Chondrocyte (in vitro differentiated cells): Measurements from ENCODE around the gene BRINP2. TPM values are rescaled to one million over a fixed set of nuclear protein-coding genes. Genes with fewer than 3 reads are reported as not detected.

Source experiments
- DNase-seq: peaks from one replicate; pipeline ENCODE4 v3.0.0; 2021; ENCODE audit warnings: mixed read lengths, low spot score
- H3K27ac Mint-ChIP-seq: one replicate; pipeline ENCODE4 v1.8.0; 2021; ENCODE audit warnings: mild to moderate bottlenecking, moderate library complexity, mixed read lengths; ENCODE audit not compliant: unreplicated experiment
- H3K27me3 Mint-ChIP-seq: 2 replicates; pipeline ENCODE4 v1.8.0; 2021; ENCODE audit warnings: low read depth, mixed read lengths
- H3K36me3 Mint-ChIP-seq: 2 replicates; pipeline ENCODE4 v1.8.0; 2021; ENCODE audit warnings: low read depth, mixed read lengths
- H3K4me1 Mint-ChIP-seq: 2 replicates; pipeline ENCODE4 v1.8.0; 2021; ENCODE audit warnings: low read depth, mild to moderate bottlenecking, mixed read lengths
- H3K4me3 Mint-ChIP-seq: one replicate; pipeline ENCODE4 v1.8.0; 2021; ENCODE audit warnings: mild to moderate bottlenecking, moderate library complexity, mixed read lengths; ENCODE audit not compliant: unreplicated experiment
- H3K9me3 Mint-ChIP-seq: 2 replicates; pipeline ENCODE4 v1.8.0; 2021; ENCODE audit warnings: low read depth, mixed read lengths
- total RNA-seq: library from RNA; stranded (reverse); gene quantifications from 3 replicates; pipeline ENCODE4 v1.2.1, GENCODE V29; 2021
- TF ChIP-seq, protein P1 (sequence below): fragments of 200-600 bp; sonication (generic); IDR thresholded peaks from 2 replicates; pipeline ENCODE4 v1.5.0; 2021; ENCODE audit warnings: antibody characterized with exemption, mild to moderate bottlenecking, moderate library complexity

The BRINP2 gene
- total RNA-seq, 1 donor from 2014 or later, result not detected

DNA sequence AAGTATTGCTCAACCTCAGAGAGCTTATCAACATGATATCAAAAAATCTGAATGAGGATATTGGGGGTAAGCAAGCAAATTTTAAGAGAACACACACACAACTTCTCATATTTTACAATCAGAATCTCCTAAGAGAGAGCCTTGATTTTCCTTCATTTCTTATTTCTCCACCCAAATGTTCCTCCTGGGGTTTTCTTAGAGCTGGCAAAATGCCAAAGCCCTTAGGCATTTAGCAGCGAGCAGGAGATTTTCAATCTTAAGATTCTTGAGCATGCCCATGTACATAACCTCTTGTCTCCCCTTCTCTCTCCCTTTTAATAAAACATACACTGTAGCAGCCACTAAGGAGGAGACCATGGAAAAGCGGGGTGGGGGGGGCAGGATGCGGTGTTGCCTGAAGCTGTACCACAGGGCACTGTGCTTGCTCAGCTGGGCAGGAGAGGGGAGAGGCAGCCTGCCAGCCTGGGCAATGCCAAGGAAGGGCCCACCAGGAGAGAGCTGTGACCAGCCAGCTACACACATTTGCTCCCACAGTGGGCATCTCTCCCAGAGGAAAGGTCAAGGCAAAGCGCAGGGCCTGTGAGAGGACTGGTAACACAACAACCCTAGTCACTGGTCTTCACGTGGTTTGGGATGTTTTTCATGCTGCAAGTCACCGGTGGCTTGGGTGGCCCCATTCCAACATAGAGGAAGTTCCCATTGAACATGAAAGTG is 4.3 kb downstream of the BRINP2 start:
- no peak for DNase-seq
- H3K4me3 Mint-ChIP-seq, result no peak overlapping the region
- H3K27ac Mint-ChIP-seq, result no peak overlapping the region
- H3K4me1 Mint-ChIP-seq, result no peaks in the 10 kb centered on the region
- H3K27me3 Mint-ChIP-seq, result peaks cover 45% of the 10 kb centered on the region
- no peaks in the 10 kb centered on the region for H3K9me3 Mint-ChIP-seq
- TF ChIP-seq, protein P1, sequence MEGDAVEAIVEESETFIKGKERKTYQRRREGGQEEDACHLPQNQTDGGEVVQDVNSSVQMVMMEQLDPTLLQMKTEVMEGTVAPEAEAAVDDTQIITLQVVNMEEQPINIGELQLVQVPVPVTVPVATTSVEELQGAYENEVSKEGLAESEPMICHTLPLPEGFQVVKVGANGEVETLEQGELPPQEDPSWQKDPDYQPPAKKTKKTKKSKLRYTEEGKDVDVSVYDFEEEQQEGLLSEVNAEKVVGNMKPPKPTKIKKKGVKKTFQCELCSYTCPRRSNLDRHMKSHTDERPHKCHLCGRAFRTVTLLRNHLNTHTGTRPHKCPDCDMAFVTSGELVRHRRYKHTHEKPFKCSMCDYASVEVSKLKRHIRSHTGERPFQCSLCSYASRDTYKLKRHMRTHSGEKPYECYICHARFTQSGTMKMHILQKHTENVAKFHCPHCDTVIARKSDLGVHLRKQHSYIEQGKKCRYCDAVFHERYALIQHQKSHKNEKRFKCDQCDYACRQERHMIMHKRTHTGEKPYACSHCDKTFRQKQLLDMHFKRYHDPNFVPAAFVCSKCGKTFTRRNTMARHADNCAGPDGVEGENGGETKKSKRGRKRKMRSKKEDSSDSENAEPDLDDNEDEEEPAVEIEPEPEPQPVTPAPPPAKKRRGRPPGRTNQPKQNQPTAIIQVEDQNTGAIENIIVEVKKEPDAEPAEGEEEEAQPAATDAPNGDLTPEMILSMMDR, result no peak
- no peaks in the 10 kb centered on the region for H3K36me3 Mint-ChIP-seq

DNA sequence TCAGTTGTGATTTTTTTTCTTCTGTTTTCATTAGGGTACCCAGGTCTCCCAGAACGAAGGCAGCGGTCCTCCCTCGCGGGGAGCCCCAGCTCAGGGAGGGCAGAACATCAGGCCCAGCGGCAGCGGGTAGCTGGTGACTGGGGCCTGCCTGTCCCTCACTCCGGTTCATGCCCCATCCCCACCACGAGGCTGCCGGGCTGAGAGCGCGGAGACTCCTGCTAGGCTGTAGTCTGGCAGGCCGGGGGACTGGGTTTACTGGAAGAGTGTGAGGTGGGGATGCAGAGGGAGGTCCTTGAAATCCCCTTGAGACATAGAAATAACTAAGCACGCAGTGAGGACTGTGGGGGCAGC is 10.5 kb downstream of the BRINP2 start:
- DNase-seq, result no peak
- no peak overlapping the region for H3K27ac Mint-ChIP-seq
- H3K9me3 Mint-ChIP-seq, result peaks cover 5% of the 10 kb centered on the region
- H3K27me3 Mint-ChIP-seq, result peaks cover 61% of the 10 kb centered on the region
- no peaks in the 10 kb centered on the region for H3K36me3 Mint-ChIP-seq
- peaks cover 9% of the 10 kb centered on the region for H3K4me1 Mint-ChIP-seq
- peak overlapping the region; percentile 63 for H3K4me3 Mint-ChIP-seq
- TF ChIP-seq, protein P1, result no peak

DNA sequence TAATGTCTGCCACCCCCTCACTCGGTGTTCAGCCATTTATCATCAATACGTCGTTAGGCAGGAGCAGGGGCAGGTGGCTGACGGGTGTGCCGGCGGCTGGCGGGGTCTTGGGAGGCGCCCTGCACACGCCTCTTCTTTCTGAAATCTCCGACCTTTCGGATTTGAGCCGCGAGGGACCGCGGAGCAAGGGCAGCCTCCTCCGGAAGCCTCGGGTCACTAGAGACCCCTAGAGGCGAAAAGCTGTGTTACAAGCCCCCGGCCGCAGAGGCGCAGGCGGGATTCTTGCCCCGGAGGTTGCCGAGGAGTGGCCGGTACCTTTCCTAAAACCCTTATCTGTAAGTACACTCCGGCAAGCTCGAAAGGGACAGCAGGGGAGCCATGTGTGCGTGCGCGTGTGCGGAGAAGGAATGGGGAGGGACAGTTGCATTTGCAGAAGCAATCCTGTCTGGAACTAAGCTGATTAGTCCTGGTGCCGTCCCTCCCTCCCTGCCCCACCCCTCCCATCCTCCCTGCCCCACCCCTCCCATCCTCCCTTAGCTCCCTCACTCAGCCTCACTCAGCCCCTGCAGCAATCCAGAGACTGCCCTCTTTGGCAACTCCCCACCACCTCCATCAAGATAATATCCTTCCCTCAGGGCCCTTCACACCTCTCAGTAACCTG is 11.0 kb downstream of the BRINP2 start:
- no peak for DNase-seq
- Mint-ChIP-seq H3K4me3 (peak overlapping the region; percentile 63), H3K36me3 (no peaks in the 10 kb centered on the region), H3K27me3 (peaks cover 61% of the 10 kb centered on the region), H3K9me3 (peaks cover 5% of the 10 kb centered on the region), H3K4me1 (peaks cover 9% of the 10 kb centered on the region), H3K27ac (no peak overlapping the region)
- TF ChIP-seq, protein P1, result peak; percentile 85

DNA sequence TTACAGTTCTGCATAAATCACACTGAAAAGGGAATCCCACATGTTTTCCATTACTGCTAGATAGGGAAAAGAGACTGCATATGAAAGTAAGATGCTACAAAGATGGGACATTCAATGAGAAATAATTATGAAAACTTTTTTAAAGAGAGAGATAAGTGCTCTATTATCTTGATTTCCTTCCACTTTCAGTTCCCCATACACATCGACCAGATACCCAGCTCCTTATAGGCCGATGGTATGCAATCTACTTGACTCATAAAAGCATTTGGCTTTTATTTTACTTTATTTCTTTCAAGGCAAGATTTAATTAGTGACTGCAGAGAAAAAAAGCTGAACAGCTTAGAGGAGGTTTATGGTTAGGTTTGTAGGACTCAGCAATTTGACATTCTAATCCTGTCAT is 13.1 kb downstream of the BRINP2 start:
- Mint-ChIP-seq H3K27me3 (peaks cover 61% of the 10 kb centered on the region), H3K4me3 (no peak overlapping the region)
- TF ChIP-seq, protein P1, result no peak

DNA sequence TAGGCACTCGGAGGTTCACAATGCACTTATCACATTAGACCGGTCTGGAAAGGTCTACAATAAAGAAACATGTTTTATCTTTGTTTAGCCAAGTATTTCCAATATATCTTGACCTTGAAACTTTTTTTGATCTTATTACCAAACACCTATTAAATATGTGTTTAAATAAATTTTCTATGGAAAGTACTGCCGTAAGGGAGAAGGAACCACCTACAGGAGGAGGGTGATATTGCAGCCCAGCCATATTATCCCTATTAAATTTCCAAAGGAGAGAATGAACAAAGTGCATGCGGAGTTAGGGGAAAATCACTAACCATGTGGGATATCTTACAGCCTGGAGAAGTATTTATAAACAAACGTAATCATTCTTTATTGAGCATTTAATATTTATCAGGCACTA is 14.5 kb downstream of the BRINP2 start:
- DNase-seq, result no peak
- Mint-ChIP-seq H3K4me3 (no peak overlapping the region), H3K27ac (no peak overlapping the region), H3K27me3 (peaks cover 57% of the 10 kb centered on the region), H3K36me3 (no peaks in the 10 kb centered on the region), H3K4me1 (peaks cover 9% of the 10 kb centered on the region), H3K9me3 (peaks cover 5% of the 10 kb centered on the region)
- TF ChIP-seq, protein P1, result peak; percentile 65

More for the DNA sequence above, 13.1 kb downstream of the BRINP2 start:
- DNase-seq, result no peak
- peaks cover 5% of the 10 kb centered on the region for H3K9me3 Mint-ChIP-seq
- no peak overlapping the region for H3K27ac Mint-ChIP-seq
- no peaks in the 10 kb centered on the region for H3K36me3 Mint-ChIP-seq
- H3K4me1 Mint-ChIP-seq, result peaks cover 9% of the 10 kb centered on the region
